DOHH2 (cell line): ENCODE data around the gene EML3.
"Not testable (repeated sequence)": the region's sequence is repeated elsewhere in the genome, so short reads cannot be mapped to it uniquely, and the experiment has no call there.

ENCODE experiments used
- CTCF ChIP-seq: fragments of 200-600 bp; sonication (generic); IDR thresholded peaks from one replicate; pipeline ENCODE4 v1.5.1; 2014; ENCODE audit warnings: antibody characterized with exemption, mild to moderate bottlenecking, low read depth, low read length; ENCODE audit not compliant: poor library complexity, severe bottlenecking
- EZH2phosphoT487 ChIP-seq: fragments of 200-600 bp; sonication (generic); IDR thresholded peaks from 2 replicates; pipeline ENCODE4 v1.6.1; 2017; ENCODE audit warnings: borderline replicate concordance, mild to moderate bottlenecking, antibody characterized with exemption, low read length, moderate library complexity, mixed read lengths

- not testable (repeated sequence) for TF ChIP-seq CTCF, EZH2phosphoT487
These were observed 41.7 kb downstream of the EML3 start for GRCh38 chr11:62570903-62571302.
